ENCODE data around the gene NYNRIN. TPM values are rescaled to one million over a fixed set of nuclear protein-coding genes. Genes with fewer than 3 reads are reported as not detected.

The NYNRIN gene
- total RNA-seq, 1 experiment from 2014 or later: 16.6 TPM

- TF ChIP-seq FOXJ3 (CRISPR knock-in tag; IDR thresholded peaks at IDR 0.05; ENCODE audit: borderline replicate concordance): no peak
- TF ChIP-seq NFE2L1 (CRISPR knock-in tag; IDR thresholded peaks at IDR 0.05): no peak
- TF ChIP-seq ATF3 (CRISPR knock-in tag; conservative IDR thresholded peaks at IDR 0.05): no peak
- TF ChIP-seq ZBTB43 (CRISPR knock-in tag; IDR thresholded peaks at IDR 0.05): no peak
- no peak for TF ChIP-seq PREB (CRISPR knock-in tag; IDR thresholded peaks at IDR 0.05; ENCODE audit: borderline replicate concordance)
- TF ChIP-seq EMX1 (CRISPR knock-in tag; IDR thresholded peaks at IDR 0.05): no peak
Observed at GRCh38 chr14:24355009-24355408, 43.8 kb upstream of the NYNRIN start (continued).

DNA sequence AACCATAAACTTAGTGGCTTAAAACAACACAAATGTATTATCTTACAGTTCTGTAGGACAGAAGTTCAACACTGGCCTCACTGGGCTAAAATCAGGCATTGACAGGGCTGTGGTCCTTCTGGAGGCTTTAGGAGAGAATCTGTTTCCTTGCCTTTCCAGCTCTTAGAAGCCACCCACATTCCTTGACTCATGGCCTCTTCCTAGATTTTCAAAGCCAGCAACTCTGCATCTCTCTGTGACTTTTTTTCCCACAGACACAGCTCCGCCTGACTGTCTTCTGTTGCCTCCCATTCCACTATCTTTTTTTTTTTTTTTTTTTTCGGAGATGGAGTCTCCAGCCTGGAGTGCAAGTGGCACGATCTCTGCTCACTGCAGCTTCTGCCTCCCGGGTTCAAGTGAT, 42.6 kb upstream of the NYNRIN start:
- no peak overlapping the region for H3K4me3 Mint-ChIP-seq
- ChIA-PET POLR2A (no interaction called here), CTCF (interaction anchor here (0.6 to 8.2 kb wide), 8 partner anchors 9 to 470 kb away, joined by 3 to 63 read pairs (median 6); partner anchors contain the start of genes ADCY4, CBLN3, IRF9 and KHNYN)
- no peaks in the 10 kb centered on the region for H3K36me3 Mint-ChIP-seq
- DNase-seq (ENCODE audit: low spot score) (no peak), ATAC-seq (no peak)
- H3K9me3 Mint-ChIP-seq: no peaks in the 10 kb centered on the region
- no peak overlapping the region for H3K27ac Mint-ChIP-seq
- no peaks in the 10 kb centered on the region for H3K4me1 Mint-ChIP-seq
- TF ChIP-seq JAZF1 (CRISPR knock-in tag; IDR thresholded peaks at IDR 0.05): no peak
- TF ChIP-seq IRF2 (CRISPR knock-in tag; IDR thresholded peaks at IDR 0.05; ENCODE audit: borderline replicate concordance, low read depth): no peak
- TF ChIP-seq, protein P1, sequence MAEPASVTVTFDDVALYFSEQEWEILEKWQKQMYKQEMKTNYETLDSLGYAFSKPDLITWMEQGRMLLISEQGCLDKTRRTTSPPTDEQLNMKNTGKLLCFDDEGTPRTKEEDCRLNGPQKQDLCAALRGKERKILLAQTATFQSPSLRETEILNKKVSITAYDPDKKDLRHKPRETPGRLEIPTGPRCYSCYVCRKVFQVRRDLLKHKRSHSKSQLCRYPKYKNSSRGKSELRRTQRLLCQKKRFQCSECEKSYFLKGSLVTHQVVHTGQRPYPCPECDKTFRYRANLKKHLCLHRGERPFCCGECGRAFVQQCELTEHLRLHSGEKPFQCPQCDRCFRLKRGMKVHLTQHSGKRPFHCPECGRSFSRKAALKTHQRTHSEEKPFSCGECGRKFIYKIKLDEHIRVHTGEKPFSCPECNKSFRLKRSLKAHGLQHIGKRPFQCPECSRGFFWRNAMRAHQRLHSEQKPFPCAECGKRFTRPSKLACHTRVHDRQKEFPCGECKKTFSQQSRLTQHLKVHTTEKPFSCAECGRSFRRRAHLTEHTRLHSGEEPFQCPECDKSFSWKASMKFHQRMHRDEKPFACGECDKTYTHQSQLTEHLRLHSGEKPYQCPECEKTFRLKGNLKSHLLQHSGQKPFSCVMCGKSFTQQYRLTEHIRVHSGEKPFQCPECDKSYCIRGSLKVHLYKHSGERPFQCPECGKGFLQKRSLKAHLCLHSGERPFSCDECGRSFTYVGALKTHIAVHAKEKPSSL (CRISPR knock-in tag; conservative IDR thresholded peaks at IDR 0.05): no peak
- no peak for TF ChIP-seq NFE2L1 (CRISPR knock-in tag; IDR thresholded peaks at IDR 0.05)
- TF ChIP-seq ZNF232 (CRISPR knock-in tag; IDR thresholded peaks at IDR 0.05): no peak
- TF ChIP-seq SOX15 (CRISPR knock-in tag; IDR thresholded peaks at IDR 0.05): no peak
- TF ChIP-seq JUN (CRISPR knock-in tag; IDR thresholded peaks at IDR 0.05): no peak
- TF ChIP-seq, protein P2, sequence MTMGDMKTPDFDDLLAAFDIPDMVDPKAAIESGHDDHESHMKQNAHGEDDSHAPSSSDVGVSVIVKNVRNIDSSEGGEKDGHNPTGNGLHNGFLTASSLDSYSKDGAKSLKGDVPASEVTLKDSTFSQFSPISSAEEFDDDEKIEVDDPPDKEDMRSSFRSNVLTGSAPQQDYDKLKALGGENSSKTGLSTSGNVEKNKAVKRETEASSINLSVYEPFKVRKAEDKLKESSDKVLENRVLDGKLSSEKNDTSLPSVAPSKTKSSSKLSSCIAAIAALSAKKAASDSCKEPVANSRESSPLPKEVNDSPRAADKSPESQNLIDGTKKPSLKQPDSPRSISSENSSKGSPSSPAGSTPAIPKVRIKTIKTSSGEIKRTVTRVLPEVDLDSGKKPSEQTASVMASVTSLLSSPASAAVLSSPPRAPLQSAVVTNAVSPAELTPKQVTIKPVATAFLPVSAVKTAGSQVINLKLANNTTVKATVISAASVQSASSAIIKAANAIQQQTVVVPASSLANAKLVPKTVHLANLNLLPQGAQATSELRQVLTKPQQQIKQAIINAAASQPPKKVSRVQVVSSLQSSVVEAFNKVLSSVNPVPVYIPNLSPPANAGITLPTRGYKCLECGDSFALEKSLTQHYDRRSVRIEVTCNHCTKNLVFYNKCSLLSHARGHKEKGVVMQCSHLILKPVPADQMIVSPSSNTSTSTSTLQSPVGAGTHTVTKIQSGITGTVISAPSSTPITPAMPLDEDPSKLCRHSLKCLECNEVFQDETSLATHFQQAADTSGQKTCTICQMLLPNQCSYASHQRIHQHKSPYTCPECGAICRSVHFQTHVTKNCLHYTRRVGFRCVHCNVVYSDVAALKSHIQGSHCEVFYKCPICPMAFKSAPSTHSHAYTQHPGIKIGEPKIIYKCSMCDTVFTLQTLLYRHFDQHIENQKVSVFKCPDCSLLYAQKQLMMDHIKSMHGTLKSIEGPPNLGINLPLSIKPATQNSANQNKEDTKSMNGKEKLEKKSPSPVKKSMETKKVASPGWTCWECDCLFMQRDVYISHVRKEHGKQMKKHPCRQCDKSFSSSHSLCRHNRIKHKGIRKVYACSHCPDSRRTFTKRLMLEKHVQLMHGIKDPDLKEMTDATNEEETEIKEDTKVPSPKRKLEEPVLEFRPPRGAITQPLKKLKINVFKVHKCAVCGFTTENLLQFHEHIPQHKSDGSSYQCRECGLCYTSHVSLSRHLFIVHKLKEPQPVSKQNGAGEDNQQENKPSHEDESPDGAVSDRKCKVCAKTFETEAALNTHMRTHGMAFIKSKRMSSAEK (CRISPR knock-in tag; IDR thresholded peaks at IDR 0.05; ENCODE audit: borderline replicate concordance): no peak
- TF ChIP-seq MXD4 (CRISPR knock-in tag; IDR thresholded peaks at IDR 0.05; ENCODE audit: borderline replicate concordance): no peak
- TF ChIP-seq ZNF396 (CRISPR knock-in tag; IDR thresholded peaks at IDR 0.05; ENCODE audit: borderline replicate concordance): no peak
- no peak for TF ChIP-seq ERG (CRISPR knock-in tag; IDR thresholded peaks at IDR 0.05)
- TF ChIP-seq, protein P3, sequence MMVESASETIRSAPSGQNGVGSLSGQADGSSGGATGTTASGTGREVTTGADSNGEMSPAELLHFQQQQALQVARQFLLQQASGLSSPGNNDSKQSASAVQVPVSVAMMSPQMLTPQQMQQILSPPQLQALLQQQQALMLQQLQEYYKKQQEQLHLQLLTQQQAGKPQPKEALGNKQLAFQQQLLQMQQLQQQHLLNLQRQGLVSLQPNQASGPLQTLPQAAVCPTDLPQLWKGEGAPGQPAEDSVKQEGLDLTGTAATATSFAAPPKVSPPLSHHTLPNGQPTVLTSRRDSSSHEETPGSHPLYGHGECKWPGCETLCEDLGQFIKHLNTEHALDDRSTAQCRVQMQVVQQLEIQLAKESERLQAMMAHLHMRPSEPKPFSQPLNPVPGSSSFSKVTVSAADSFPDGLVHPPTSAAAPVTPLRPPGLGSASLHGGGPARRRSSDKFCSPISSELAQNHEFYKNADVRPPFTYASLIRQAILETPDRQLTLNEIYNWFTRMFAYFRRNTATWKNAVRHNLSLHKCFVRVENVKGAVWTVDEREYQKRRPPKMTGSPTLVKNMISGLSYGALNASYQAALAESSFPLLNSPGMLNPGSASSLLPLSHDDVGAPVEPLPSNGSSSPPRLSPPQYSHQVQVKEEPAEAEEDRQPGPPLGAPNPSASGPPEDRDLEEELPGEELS (CRISPR knock-in tag; IDR thresholded peaks at IDR 0.05): no peak
- peaks cover 78% of the 10 kb centered on the region for H3K27me3 Mint-ChIP-seq (ENCODE audit: low read depth)

All from WTC11 (cell line).